GM21360 (cell line): ENCODE measurements around the gene WDR82.

Experiments
- ATAC-seq: cut with Tn5 transposase; IDR thresholded peaks from one replicate; pipeline ENCODE4 v1.9.1; 2021; ENCODE audit warnings: mild to moderate bottlenecking, moderate library complexity; ENCODE audit not compliant: unreplicated experiment

Gene WDR82

DNA sequence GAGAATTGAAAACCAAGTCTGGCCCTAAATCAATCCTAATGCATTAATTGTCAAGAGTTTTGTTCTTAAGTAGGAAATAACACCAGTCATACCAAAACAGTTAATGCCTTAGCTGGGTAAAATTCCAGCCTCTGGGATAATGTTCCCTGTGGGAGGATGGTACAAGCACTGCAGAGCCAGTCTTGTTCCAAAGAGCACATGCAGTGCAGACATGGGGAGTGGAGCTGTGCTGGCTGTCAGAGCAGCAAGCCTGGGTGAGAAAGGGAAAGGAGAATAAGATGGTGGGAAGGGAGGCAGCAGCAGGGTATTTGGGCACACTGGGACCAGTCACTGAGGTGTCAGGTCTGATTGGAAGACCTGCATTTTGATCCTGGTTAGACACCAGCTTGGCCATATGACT is 68.4 kb downstream of the WDR82 start:
- no peak for ATAC-seq

- no peak for ATAC-seq
These were observed 69.9 kb downstream of the WDR82 start for GRCh38 chr3:52208556-52208955.

DNA sequence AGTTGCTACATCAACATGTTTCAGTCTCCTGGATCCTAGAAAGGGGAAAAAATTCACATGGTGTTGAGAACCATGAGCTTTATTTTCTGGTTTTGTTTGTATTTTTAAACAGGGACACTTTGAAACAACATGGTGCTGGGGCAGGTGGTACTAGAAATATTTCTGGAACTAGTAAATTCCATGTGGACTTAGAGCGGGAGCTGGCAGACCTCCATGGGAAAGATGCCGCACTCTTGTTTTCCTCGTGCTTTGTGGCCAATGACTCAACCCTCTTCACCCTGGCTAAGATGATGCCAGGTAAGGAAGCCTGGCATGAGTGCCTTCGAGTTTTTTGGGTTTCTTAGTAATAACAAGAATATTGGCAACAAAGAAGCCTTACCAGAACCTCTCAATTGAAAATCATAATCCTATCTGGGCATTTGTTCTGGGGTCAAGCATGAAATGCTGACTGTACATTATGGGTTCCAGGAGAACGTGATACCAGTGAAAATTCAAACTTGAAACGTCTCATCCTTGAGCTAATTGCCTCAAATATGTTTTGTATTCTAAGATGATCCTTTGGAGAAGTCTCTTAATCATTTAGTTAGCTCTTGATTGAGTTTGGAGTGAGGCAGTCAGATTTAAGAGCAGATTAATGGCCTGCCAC is 72.6 kb downstream of the WDR82 start:
- ATAC-seq, result no peak
